Omental fat pad (tissue), 4 donors: ENCODE measurements around the gene PCDHGA7. TPM values are rescaled to one million over a fixed set of nuclear protein-coding genes. Genes with fewer than 3 reads are reported as not detected.

Experiments
- ATAC-seq: fragments of 150-250 bp; one replicate; pipeline ENCODE4 v1.9.1; 2016; ENCODE audit warnings: mild to moderate bottlenecking, moderate library complexity; ENCODE audit not compliant: low FRiP score
- DNase-seq: peaks from one replicate; pipeline ENCODE4 v3.0.0-alpha.2; 2019; ENCODE audit warnings: low spot score
- total RNA-seq, 4 donors: library from RNA; depleted of rRNA; stranded (reverse); fragments of >200 nt; gene quantifications; one replicate each; pipeline ENCODE4 v1.1.0, GENCODE V29; 2016
- TF ChIP-seq, protein P1 (sequence below), 3 donors: fragments of 450-650 bp; IDR thresholded peaks; one replicate each; pipeline ENCODE4 v1.5.1; 2016 to 2017; ENCODE audit warnings: antibody characterized with exemption in 3 of 3, mild to moderate bottlenecking in 3 of 3, moderate library complexity in 2 of 3

The PCDHGA7 gene
- total RNA-seq, 4 donors from 2014 or later: 1.1 to 9.0 (median 3.6) TPM

DNA sequence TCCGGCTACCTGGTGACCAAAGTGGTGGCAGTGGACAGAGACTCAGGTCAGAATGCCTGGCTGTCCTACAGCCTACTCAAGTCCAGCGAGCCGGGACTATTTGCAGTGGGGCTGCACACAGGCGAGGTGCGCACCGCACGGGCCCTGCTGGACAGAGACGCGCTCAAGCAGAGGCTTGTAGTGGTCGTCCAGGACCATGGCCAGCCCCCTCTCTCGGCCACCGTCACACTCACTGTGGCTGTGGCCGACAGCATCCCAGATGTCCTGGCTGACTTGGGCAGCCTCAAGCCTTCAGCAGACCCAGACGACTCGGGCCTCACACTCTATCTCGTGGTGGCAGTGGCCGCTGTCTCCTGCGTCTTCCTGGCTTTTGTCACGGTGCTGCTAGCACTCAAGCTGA lies 25.6 kb upstream of the PCDHGA7 start:
- ATAC-seq (no peak), DNase-seq (no peak)
- TF ChIP-seq, protein P1, sequence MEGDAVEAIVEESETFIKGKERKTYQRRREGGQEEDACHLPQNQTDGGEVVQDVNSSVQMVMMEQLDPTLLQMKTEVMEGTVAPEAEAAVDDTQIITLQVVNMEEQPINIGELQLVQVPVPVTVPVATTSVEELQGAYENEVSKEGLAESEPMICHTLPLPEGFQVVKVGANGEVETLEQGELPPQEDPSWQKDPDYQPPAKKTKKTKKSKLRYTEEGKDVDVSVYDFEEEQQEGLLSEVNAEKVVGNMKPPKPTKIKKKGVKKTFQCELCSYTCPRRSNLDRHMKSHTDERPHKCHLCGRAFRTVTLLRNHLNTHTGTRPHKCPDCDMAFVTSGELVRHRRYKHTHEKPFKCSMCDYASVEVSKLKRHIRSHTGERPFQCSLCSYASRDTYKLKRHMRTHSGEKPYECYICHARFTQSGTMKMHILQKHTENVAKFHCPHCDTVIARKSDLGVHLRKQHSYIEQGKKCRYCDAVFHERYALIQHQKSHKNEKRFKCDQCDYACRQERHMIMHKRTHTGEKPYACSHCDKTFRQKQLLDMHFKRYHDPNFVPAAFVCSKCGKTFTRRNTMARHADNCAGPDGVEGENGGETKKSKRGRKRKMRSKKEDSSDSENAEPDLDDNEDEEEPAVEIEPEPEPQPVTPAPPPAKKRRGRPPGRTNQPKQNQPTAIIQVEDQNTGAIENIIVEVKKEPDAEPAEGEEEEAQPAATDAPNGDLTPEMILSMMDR (IDR thresholded peaks at IDR 0.05): no peak

- DNase-seq (no peak), ATAC-seq (no peak)
- TF ChIP-seq, protein P1 (IDR thresholded peaks at IDR 0.05): no peak
Observed at GRCh38 chr5:141359790-141360426, 22.6 kb upstream of the PCDHGA7 start, which contains the start of gene PCDHGB2. Gene PCDHGB2, plus strand, starts transcription at chr5:141359994. Its CDS starts 142 bp downstream, at chr5:141360136.

GRCh38 chr5:141360685-141361084 lies 21.9 kb upstream of the PCDHGA7 start:
- DNase-seq: no peak
- TF ChIP-seq, protein P1 (IDR thresholded peaks at IDR 0.05): no peak
- ATAC-seq: no peak

DNA sequence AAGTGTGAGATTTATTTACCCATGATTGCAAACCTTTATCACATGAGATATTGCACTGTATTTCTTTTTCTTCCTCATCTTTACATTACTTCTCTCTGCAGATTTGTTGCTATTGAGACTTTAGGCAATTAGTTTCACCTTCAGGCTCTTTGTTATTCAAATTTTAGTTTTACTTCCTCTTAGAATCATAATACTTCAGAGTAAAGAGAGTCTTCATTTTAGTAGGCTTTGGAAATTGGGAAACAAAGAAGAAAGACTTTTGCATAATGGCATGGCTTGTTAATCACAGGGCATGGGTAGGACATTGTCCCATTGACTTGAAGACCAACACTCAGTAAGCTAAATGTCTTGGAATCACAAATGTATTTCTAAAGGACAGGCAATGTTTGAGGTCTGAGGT lies 19.8 kb upstream of the PCDHGA7 start:
- TF ChIP-seq, protein P1 (IDR thresholded peaks at IDR 0.05): no peak
- no peak for DNase-seq
- no peak for ATAC-seq

GRCh38 chr5:141363952-141364660 lies 18.4 kb upstream of the PCDHGA7 start, which contains the start of gene PCDHGA5:
Gene PCDHGA5, plus strand, starts transcription at chr5:141364162. Its CDS starts 169 bp downstream, at chr5:141364331.
- no peak for ATAC-seq
- TF ChIP-seq, protein P1 (IDR thresholded peaks at IDR 0.05): no peak
- DNase-seq: no peak

DNA sequence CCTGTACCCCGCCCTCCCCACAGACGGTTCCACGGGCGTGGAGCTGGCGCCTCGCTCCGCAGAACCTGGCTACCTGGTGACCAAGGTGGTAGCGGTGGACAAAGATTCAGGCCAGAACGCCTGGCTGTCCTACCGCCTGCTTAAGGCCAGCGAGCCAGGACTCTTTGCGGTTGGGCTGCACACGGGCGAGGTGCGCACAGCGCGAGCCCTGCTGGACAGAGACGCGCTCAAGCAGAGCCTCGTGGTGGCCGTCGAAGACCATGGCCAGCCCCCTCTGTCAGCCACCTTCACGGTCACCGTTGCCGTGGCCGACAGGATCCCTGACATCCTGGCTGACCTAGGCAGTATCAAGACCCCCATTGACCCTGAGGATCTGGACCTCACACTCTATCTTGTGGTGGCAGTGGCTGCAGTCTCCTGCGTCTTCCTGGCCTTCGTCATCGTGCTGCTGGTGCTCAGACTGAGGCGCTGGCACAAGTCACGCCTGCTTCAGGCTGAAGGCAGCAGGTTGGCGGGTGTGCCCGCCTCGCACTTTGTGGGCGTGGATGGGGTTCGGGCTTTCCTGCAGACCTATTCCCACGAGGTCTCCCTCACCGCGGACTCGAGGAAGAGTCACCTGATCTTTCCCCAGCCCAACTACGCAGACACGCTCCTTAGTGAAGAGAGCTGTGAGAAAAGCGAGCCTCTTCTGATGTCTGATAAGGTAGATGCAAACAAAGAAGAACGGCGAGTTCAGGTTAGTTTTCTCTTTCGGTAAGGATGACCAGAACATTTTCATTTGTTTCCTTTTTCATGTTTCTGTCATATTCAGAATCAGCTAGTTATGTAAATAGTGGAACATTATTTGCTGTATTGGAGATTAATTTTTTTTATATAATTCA lies 16.3 kb upstream of the PCDHGA7 start:
- no peak for ATAC-seq
- TF ChIP-seq, protein P1 (IDR thresholded peaks at IDR 0.05): no peak
- DNase-seq: no peak
